Left renal pelvis (tissue), 4 donors: Measurements from ENCODE around the gene MPG. TPM values are rescaled to one million over a fixed set of nuclear protein-coding genes. Genes with fewer than 3 reads are reported as not detected.

Experiments used
- DNase-seq, 4 donors: peaks; one replicate each; pipeline ENCODE4 v3.0.0-alpha.2; 2013; ENCODE audit warnings: low read depth in 4 of 4, low spot score in 3 of 4
- polyA plus RNA-seq, 4 donors: library from polyadenylated mRNA; unstranded; fragments of 120-200 nt; gene quantifications; one replicate each; pipeline ENCODE4 v1.2.1, GENCODE V29; 2013; ENCODE audit not compliant: insufficient read length in 4 of 4

MPG gene
- polyA plus RNA-seq, 4 donors, result 19.2 to 29.9 (median 20.8) TPM

DNA sequence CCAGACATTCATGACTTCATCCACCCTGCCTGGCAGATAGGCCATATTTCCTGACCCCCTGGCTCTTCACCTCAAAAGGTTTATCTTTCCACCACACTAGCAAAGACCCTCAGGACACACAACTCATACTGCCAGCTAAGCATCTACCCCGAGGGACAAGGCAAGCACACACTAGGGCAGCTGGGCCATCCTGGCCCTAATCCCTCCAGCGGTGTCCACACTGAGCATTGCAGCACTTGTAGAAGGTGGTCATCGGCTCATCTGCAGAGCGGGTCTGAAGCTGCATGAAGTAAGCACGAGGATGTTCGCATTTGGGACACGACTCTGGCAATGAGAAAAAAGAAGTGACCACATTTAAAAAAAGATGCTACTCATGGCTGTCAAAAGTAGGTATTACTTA, 30.8 kb upstream of the MPG start:
- DNase-seq, result no peak

DNA sequence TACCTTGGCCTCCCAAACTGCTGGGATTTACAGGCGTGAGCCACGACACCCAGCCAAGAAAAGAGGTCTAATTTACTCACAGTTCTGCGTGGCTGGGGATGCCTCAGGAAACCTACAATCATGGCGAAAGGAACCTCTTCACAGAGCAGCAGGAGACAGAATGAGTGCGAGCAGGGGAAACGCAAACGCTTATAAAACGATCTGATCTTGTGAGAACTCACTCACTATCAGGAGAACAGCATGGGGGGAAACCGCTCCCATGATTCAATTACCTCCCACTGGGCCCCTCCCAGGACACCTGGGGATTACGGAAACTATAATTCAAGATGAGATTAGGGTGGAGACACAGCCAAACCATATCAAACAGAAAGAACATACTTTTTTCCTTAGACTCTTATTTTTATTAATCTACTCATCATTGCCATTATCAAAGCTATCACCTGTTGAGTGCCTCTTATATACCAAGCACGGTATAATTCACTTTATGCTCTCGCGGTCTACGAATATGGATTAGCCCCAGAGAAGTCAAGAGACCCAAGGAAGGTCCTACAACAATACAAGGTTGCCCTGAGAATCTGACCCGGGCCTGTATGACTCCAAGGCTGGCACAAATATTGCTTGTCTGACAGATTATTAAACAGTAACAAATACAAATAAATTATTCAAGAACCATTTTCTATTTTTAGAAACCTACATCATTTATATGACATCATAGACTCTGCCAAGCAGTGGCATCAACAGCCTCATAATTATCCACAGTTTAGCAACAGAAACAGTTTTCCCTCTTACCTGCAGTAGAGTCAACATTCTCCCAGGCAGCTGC, 27.0 kb upstream of the MPG start:
- DNase-seq, result no peak

DNA sequence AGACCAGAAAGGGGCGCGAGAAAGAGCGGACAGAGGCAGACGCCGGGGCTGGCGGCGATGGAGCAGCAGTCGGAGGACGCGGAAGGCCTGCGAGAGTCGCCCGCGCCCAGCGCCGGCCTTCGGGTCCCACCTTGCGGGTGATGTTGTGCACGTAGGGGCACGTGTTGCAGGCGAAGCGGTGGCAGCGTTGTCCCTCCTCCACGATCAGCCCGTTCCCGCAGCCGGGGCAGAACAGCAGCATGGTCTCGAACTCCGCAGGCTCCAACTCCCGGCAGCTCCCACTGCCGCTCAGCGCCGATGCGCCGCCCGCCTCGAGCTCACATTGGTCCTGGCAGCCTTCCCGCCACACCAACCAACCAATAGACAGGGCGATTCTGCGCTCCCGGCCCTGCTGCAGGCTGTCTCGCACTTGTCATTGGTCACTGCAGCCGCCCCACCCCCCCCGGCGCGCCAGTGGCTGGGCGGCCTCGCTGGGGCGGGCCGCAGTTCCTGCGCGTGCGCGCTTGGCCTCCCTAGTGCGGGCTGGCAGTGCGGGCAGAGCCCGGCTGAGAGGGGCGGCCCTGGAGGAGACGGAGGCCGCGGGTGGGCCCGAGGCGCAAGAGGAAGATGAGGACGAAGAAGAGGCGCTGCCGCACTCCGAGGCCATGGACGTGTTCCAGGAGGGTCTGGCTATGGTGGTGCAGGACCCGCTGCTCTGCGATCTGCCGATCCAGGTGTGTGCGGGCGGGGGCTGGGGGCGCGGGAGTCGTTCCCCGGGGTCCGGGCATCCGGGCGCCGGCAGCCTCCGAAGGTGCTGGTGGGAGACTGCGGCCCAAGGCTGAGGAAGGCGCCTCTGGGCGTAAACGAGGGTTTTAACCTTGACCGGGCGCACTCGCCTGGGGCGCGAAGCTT, 24.4 kb upstream of the MPG start, which contains the start of the genes POLR3K and SNRNP25:
Gene POLR3K (minus strand): TSS at position 263 of the 891 bp plus-strand sequence. CDS start 22 bp downstream, at position 241.
Gene SNRNP25 (plus strand): TSS at position 483 of the 891 bp plus-strand sequence. CDS start 189 bp downstream, at position 672.
- DNase-seq, result peak; percentile 90 to 93 (median 92)

DNA sequence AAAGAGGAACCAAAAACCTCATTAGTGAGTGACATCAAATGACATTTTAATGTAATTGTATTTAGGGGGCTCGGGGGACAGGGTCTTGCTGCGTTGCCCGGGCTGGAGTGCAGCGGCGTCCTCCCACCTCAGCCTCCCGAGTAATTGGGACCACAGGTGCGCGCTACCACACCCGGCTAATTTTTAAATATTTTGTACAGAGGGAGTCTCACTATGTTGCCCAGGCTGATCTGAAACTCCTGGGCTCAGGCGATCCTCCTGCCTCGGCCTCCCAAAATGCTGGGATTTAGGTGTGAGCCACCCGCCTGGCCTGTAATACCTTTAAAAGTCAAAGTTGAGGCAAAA, 23.8 kb upstream of the MPG start:
- no peak for DNase-seq

DNA sequence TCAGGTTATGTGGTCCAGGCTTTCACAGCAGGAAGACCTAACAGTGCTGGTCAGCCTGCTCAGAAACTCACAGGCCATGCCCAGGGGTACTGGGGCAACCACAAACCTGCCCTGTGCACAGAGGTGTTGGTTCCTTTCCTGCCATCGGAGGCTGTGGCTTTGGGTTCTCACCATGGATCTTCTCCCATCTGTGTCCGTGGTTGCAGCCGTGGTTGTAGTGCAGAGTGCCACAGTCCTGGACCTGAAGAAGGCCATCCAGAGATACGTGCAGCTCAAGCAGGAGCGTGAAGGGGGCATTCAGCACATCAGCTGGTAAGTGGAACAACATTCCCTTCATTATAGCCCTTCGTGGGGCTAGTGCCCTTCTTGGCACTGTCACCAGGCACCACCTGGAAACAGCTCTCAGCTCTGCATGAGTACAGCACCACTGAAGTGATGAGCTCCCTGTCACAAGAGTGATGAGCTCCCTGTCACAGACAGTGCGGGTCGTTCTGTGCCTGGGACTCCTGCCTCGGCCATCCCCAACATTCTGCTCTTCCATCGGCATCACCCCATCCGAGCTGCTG, 22.4 kb upstream of the MPG start:
- DNase-seq, result no peak

DNA sequence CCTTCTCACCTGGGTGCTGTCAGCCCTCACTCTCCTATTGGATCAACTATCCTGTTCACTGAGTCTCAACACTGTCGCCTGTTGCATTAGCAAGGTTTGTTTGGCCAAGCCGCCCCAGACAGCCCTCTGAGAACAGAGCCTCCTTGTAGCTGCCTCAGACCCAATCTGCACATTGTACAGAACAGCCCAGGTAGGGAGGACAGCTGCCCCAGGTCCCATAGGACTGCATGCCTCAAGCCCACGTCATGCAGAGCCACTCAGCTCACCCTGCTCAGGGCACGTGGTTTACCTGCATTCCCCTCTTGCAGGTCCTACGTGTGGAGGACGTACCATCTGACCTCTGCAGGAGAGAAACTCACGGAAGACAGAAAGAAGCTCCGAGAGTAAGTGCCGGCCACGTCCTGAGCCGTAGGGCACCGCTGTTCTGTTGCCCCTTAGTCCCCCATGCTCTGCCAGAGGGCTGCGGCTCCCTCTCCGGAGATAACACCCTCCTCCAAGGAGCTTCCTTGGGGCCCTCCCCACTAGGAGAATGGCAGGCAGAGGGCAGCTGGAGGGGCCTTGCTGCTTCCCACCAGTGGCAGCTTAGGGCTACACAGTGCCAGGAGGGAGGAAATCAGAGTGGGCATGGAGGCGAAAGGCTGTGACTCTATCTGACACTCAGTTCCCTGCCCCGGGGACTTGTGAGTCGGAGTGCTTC, 21.6 kb upstream of the MPG start:
- DNase-seq, result no peak

DNA sequence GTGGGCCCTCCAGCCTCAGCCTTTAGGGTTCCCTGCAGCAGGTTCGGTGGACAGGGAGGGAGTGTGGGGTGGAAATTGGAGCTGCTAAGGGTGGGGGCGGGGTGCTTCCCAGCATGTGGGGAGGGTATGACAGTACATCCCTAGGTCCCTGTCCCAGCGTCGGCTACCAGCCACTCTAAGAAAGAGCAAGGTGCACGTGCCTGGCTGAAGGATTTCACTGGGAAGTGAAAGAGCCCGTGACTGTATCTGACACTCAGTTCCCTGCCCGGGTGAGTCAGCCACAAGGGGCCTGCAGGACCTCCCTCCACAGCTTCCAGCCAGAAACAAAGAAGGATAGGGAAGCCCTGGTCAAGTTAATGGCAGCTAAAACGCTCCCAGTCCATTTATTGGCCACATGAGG, 20.3 kb upstream of the MPG start:
- no peak for DNase-seq

DNA sequence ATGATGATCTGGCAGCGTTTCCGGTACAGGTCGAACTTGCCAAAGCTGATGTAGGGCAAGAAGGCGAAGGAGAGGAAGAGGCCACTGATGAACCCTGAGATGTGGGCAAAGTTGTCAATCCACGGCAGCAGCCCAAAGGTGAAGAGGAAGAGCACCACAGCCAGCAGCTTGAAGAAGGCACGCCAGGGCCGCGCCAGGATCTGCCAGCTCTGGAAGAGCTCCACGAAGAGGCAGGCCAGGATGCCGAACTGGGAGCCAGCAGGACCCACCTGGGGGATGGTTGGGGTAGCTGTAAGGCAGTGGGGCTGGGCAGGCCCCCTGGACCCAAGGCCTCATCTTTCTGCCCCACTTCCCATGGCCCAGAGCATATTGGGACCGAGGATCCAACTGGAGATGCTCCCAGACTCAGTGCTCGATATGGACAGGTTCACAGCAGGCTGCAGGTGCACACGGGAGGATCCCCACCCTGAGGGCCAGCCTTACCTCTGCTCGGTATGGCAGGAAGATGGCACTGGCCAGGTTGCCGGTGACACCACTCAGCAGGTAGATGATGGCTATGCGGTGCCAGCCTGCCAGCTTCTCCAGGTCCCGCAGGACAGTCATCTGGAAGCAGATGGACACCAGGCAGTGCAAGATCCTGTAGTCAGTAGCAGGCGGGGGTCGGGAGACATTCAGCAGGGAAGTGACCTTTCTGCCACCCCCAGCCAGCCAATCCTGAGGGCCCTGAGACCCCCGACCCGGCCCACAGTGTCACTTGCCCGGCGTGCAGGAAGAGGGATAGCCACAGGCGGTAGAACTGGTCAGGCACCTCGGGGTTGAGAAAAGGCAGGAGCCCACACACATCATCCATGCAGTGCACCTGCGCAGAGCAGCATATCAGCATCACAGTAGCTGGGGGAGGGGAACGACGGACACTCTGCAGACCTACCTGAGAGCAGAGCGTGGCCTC, 19.3 kb upstream of the MPG start:
- DNase-seq, result no peak

DNA sequence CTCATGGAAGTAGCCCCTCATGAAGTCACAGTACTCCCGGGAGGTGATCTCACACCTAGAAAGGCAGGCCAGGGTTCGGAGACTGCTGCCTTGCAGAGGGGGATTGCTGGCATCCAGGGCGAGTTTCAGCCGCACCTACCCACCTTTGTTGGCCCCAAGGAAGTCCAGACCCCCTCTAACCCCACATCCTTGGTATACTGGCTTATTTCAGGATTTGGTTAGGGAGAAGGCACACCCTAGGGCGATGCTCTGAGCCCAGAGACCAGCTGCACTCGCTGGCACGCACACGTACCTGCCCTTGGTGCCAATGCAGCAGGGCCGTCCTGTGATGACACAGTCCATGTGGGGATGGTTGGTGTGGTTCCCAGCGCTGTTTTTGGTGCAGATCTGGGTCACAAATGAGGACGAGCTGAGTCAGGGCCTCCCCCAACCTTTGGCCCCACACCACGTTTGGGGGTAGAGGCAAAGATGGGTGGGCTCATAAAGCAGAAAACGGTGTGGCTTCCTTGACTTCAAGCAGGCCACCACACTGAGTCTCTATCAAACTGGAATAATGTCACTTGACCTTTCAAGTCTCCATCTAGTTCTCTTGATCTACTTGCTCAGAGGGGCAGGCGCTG, 18.5 kb upstream of the MPG start:
- DNase-seq, result no peak

DNA sequence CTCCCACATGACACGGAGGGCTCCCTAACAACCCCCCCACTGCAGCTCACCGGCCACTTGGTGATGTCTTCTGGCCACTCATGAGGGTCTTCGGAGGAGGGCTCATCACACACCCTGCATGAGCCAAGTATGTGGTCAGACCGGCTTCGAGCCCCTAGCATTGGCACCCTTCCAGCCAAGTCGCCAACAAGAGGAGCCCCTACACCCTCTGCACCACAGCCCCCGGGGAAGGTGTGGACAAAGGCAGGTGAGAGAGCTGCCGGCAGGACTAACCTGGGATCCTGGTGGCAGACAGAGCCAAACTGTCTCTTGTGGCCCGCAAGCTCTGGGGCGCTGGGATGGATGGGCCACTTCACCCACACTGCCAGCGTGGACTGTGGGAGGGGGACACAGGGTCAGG, 17.9 kb upstream of the MPG start:
- no peak for DNase-seq

DNA sequence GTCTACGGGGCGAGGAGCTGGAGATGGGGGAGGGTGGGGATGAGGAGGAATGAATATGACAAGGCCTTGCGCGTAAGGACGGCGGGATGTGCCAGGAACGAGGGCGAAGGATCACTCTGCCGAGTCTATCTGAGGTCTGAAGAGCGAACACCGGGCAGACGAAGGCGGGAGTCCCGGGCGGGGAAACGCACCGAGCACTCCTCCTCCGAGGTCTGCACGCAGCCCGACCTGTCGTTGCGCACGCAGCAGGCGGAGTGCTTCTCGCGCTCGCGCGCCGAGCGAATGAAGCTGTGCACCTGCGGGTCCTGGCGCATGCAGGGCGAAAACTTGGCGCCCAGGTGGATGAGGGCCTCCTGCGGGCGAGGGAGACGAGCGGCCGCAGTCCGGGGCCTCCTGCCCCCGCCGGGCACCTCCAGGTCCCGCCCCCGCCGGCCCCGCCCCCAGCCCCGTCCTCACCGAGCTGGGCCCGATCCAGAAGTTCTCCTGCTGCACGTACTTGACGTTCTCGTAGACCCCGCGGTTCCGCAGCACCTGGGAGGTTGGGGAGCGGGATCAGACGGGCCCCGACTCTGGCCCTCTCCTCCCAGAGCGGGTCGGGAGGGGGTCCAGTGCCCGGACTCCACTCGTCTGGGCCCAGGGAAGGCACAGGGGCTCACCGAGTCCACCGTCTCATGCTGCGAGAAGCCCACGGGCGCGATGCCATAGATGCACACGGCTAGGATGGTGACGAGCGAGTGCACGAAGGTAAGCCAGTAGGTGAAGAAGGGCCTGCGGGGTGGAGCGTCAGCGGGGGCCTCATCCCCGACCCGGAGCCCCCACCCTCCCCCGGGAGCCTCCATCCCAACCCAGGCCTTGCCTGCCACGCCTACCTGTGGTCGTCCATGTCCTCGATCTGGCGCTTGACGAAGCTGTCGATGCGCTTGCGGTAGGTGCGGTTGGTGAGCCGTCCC, 16.8 kb upstream of the MPG start:
- no peak for DNase-seq

DNA sequence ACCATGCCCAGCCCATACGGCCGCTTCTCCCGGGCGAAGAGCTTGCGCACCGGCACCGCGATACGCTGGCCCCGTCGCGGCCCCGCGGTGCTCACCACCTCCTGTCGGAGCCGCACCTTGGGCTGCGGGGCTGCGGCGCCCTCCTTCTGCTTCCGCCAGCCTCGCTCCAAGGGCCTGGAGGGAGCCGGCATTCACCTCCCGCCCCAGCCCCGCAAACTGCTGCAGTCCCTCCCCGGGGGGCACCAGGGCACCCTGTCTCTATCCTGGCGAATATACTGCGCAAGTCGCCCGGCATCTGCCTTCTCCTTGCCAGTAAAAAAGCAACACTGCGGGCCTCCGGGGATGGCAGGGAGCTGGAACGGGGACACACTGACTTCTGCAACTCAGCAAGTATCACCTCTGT, 16.1 kb upstream of the MPG start:
- no peak for DNase-seq

DNA sequence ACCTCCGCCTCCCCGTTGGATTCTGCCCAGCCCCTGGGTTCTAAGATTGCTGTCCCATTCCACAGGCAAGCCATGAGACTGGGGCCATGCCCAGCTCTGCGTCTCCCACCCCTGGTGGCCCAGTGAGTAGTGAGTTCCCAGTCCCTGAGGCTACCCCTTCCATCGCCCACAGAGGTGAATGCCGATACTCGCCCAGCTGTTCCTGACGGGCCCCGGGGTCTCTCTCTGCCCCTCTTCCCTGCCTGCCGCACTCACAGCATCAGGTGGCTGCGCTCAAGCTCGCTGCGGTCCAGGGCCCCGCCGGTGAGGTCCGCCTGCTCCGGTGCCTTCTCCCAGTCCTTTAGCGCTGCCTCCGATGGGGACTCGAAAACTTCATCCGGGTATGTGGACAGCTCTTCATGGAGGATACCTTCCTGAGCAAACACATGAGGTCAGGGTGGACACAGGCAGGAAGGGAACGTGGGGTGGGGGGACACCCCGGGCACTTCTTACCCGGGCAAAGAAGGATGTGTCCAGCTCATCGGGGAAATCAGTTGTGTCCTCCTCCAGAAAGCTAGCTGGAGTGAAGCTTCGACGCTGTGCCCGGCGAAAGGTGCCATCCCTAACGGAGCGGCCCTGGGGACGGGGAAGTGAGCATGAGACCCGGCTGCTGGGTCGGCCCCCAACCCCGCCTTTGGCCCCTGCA, 15.6 kb upstream of the MPG start:
- DNase-seq, result no peak

DNA sequence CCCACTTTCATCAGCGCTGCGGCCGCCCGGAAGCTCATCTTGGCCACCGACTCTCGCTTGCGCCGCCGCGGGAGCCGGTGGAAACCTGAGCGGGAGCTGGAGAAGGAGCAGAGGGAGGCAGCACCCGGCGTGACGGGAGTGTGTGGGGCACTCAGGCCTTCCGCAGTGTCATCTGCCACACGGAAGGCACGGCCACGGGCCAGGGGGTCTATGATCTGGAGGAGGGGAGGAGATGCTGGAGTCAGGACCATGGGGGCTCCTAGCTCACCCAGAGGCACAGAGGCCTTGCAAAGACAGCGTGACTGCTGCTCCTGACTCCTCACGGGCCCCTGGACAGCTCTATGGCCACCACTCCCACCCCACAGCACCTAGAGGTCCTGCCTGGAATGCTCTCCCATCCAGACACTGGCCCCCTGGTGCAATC, 15.0 kb upstream of the MPG start:
- no peak for DNase-seq

DNA sequence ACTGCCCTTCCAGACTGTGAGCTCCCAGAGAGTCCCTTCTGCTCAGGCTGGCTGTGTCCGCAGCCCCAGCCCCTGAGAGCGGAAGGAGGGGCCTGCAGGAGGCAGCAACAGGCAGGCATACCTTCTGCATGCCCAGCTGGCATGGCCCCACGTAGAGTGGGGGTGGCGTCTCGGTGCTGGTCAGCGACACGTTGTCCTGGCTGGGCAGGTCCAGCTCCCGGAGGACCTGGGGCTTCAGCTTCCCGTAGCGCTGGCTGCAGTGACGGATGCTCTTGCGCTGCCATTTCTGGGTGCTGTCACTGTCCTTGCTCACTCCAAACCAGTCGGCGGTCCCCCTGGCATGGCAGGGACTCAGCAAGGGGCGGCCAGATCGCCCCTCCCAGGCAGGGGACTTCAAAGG, 14.6 kb upstream of the MPG start:
- DNase-seq, result no peak

DNA sequence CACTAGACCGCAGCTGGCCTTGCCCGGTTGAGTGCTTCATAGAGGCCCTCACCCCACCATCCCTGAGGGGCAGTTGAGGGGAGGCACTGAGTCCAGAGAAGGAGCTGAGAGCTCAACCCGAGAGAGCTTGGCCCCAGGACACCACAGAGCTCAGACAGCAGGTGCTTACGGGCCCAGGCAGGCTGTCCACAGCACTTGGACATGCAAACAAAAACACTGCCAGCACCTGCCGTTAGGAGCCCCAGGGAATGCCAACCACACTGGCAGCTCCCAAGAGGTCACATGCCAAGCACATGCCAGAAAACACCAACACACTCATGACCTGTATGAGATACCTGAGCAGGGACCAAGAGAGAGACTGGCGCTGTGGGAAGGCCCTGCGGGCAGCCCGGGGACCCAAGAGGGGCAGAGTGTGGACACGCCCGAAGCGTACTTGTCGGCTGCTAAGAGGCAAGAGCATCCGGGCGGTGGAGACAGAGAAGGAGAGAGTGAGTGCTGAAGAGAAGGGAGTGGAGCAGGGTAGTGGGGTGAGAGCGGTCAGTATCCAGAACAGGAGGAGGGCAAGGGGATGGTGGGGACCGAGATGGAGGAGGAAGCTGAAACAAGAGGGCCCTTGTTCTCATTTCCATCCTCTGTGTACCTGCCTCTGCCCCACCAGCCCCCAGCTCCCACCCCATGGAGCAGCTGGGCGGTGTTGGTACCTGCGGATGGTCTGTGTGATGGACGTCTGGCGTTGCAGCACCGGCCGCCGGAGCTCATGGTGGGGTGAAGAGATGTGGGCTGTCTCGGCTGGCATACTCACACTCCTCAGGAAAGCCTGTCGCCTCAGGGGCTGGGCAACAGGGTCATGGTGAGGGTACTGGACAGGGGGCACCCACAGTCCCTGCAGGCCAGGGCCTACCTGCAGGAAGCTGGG, 13.8 kb upstream of the MPG start:
- DNase-seq, result no peak

DNA sequence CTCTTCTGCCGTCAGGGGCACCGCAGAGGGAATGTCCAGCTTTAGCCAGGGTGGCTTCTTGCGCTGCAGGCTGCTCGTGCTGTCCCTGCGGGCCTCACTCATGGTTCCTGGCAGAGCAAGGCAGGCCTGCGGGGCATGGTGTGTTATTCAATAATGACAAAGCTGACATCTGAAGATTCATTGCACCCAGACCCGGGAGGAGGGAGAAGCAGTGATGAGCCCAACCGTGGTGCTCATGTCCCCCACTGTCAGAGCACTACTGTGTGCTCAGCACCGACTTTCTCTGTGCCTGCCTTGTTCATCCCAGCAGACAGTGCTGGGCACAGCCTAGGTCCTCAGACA, 13.1 kb upstream of the MPG start:
- DNase-seq, result no peak
